Esophagus squamous epithelium (tissue), 4 donors: ENCODE measurements around the gene IFT25.

Experiments
- POLR2A ChIP-seq, 4 donors: fragments of 450-650 bp; IDR thresholded peaks; one replicate each; pipeline ENCODE4 v1.6.1; 2017; ENCODE audit warnings: antibody characterized with exemption in 4 of 4, mild to moderate bottlenecking in 4 of 4, moderate library complexity in 3 of 4
- TF ChIP-seq, protein P1 (sequence below), 6 experiments: fragments of 450-650 bp in 4 of 6; fragments of 200-600 bp in 2 of 6; sonication (generic) in 2 of 6; IDR thresholded peaks; one replicate each; pipeline ENCODE4 v1.5.1; 2016 to 2019; ENCODE audit warnings: antibody characterized with exemption in 6 of 6, mild to moderate bottlenecking in 4 of 6, moderate library complexity in 4 of 6

DNA sequence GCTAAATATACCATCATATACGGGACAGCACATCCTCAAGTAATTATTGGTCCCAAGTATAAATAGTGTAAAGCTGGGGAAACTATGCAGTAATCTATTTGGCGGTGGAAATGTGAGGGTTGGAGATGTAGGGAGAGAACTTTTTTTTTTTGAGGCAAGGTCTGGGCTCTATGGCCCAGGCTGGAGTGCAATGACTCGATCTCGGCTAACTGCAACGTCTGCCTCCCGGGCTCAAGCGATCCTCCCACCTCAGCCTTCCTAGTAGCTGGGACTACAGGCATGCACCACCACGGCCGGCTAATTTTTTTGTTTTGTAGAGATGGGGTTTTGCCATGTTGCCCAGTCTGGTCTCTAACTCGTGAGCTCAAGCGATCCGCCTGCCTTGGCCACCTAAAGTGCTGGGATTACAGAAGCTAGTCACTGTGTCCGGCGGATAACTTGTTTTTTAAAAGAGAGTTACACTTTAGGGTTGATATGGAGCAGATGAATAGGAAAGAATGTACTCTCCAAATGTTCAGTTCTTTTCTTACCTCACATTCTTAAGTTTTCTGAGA, 1.9 kb downstream of the IFT25 start:
- TF ChIP-seq, protein P1, sequence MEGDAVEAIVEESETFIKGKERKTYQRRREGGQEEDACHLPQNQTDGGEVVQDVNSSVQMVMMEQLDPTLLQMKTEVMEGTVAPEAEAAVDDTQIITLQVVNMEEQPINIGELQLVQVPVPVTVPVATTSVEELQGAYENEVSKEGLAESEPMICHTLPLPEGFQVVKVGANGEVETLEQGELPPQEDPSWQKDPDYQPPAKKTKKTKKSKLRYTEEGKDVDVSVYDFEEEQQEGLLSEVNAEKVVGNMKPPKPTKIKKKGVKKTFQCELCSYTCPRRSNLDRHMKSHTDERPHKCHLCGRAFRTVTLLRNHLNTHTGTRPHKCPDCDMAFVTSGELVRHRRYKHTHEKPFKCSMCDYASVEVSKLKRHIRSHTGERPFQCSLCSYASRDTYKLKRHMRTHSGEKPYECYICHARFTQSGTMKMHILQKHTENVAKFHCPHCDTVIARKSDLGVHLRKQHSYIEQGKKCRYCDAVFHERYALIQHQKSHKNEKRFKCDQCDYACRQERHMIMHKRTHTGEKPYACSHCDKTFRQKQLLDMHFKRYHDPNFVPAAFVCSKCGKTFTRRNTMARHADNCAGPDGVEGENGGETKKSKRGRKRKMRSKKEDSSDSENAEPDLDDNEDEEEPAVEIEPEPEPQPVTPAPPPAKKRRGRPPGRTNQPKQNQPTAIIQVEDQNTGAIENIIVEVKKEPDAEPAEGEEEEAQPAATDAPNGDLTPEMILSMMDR (IDR thresholded peaks at IDR 0.05), result no peak
- no peak for TF ChIP-seq POLR2A (IDR thresholded peaks at IDR 0.05)
